T-helper 1 cell treated with Interleukin-12 subunit alpha and Interleukin-12 subunit beta and Interleukin-4 antibody, amounts not matched to agents 30 μg/mL and 1 μg/mL, for 36 hours (primary cell): ENCODE measurements around the gene KRTAP4-3.
"Not testable (repeated sequence)": the region's sequence is repeated elsewhere in the genome, so short reads cannot be mapped to it uniquely, and the experiment has no call there.

Experiments
- H3K27ac Mint-ChIP-seq: one replicate; pipeline ENCODE4 v1.8.0; 2021; ENCODE audit warnings: mild to moderate bottlenecking, mixed read lengths
- H3K27me3 Mint-ChIP-seq: one replicate; pipeline ENCODE4 v1.8.0; 2021; ENCODE audit warnings: low read depth, mixed read lengths
- H3K36me3 Mint-ChIP-seq: one replicate; pipeline ENCODE4 v1.8.0; 2021; ENCODE audit warnings: low read depth, mixed read lengths
- H3K4me1 Mint-ChIP-seq: one replicate; pipeline ENCODE4 v1.8.0; 2021; ENCODE audit warnings: low read depth, mixed read lengths
- H3K4me3 Mint-ChIP-seq: one replicate; pipeline ENCODE4 v1.8.0; 2021; ENCODE audit warnings: mild to moderate bottlenecking, moderate library complexity, mixed read lengths
- H3K9me3 Mint-ChIP-seq: one replicate; pipeline ENCODE4 v1.8.0; 2021; ENCODE audit warnings: mixed read lengths

Gene KRTAP4-3

DNA sequence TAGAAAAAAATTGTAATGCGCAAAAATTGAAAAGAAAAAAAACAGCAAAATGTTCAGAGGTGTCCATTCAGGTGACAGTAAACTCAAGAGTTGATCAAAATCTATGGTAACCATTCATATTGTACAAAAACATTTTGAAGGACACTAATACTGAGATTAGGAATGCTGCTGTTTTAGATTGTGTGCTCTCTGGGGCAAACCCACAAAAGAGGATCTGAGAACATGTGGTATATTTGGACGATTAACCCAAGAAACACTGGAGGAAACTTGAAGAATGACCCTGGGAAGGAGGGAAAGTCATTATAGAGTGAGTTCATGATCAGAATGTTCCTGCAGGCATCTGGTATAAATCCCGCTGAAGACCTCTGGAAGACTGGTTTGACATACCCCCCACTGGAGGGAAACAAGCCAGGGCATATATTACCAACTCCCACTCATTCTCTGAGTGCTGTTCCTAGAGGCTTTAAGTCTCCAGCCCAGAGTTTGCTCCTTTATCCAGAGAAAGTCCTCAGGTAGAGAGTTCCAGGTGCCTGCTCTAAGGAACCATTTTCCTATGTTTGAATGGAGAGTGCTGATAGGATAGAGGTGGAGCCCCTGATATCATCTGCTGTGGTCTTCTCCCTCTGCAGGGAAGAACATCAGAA lies 8.8 kb upstream of the KRTAP4-3 start:
- H3K27ac Mint-ChIP-seq, result no peak overlapping the region
- H3K4me1 Mint-ChIP-seq, result no peaks in the 10 kb centered on the region
- H3K9me3 Mint-ChIP-seq, result no peaks in the 10 kb centered on the region
- H3K27me3 Mint-ChIP-seq, result peaks cover 14% of the 10 kb centered on the region
- no peaks in the 10 kb centered on the region for H3K36me3 Mint-ChIP-seq
- H3K4me3 Mint-ChIP-seq, result no peak overlapping the region

- Mint-ChIP-seq H3K4me3 (no peak overlapping the region), H3K4me1 (no peaks in the 10 kb centered on the region), H3K9me3 (no peaks in the 10 kb centered on the region), H3K27ac (no peak overlapping the region), H3K27me3 (peaks cover 17% of the 10 kb centered on the region), H3K36me3 (no peaks in the 10 kb centered on the region)
Measured at GRCh38 chr17:41171886-41172285, 3.9 kb upstream of the KRTAP4-3 start.

DNA sequence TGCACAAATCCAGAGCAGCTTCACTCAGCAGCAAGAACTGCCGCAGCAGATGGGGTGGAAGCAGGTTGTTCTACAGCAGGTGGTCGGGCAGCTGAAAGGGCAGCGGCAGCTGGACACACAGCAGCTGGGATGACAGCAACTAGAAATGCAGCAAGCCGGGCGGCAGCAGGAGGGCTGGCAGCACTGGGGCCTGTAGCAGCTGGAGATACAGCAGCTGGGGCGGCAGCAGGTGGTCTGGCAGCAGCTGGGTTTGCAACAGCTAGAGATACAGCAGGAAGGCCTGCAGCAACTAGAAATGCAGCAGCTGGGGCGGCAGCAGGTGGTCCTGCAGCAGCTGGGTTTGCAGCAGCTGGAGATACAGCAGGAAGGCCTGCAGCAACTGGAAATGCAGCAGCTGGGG lies 460 bp downstream of the KRTAP4-3 start:
- H3K27ac Mint-ChIP-seq, result no peak overlapping the region
- no peak overlapping the region for H3K4me3 Mint-ChIP-seq
- H3K27me3 Mint-ChIP-seq, result peaks cover 9% of the 10 kb centered on the region
- H3K36me3 Mint-ChIP-seq, result no peaks in the 10 kb centered on the region
- no peaks in the 10 kb centered on the region for H3K4me1 Mint-ChIP-seq
- H3K9me3 Mint-ChIP-seq, result no peaks in the 10 kb centered on the region

- no peaks in the 10 kb centered on the region for H3K36me3 Mint-ChIP-seq
- H3K4me3 Mint-ChIP-seq, result no peak overlapping the region
- H3K4me1 Mint-ChIP-seq, result no peaks in the 10 kb centered on the region
- H3K27me3 Mint-ChIP-seq, result no peaks in the 10 kb centered on the region
- no peak overlapping the region for H3K27ac Mint-ChIP-seq
- H3K9me3 Mint-ChIP-seq, result no peaks in the 10 kb centered on the region
Measured at GRCh38 chr17:41163828-41164227, 4.2 kb downstream of the KRTAP4-3 start.

- H3K4me3 Mint-ChIP-seq, result no peak within 1 kb of the TSS
- H3K9me3 Mint-ChIP-seq, result no peaks in the 10 kb centered on the region
- peaks cover 10% of the 10 kb centered on the region for H3K27me3 Mint-ChIP-seq
- H3K27ac Mint-ChIP-seq, result no peak within 1 kb of the TSS
- H3K36me3 Mint-ChIP-seq, result no peaks in the 10 kb centered on the region
- H3K4me1 Mint-ChIP-seq, result no peaks in the 10 kb centered on the region
Measured at GRCh38 chr17:41160648-41161047, 7.4 kb downstream of the KRTAP4-3 start, which contains the start of gene KRTAP4-4. Gene KRTAP4-4 (minus strand): TSS chr17:41160748. CDS start chr17:41160691, 57 bp downstream.

GRCh38 chr17:41160190-41160589 lies 7.8 kb downstream of the KRTAP4-3 start:
- H3K4me3 Mint-ChIP-seq, H3K36me3 Mint-ChIP-seq, H3K9me3 Mint-ChIP-seq, H3K27ac Mint-ChIP-seq, H3K4me1 Mint-ChIP-seq: not testable (repeated sequence)
- H3K27me3 Mint-ChIP-seq, result peaks cover 12% of the 10 kb centered on the region

DNA sequence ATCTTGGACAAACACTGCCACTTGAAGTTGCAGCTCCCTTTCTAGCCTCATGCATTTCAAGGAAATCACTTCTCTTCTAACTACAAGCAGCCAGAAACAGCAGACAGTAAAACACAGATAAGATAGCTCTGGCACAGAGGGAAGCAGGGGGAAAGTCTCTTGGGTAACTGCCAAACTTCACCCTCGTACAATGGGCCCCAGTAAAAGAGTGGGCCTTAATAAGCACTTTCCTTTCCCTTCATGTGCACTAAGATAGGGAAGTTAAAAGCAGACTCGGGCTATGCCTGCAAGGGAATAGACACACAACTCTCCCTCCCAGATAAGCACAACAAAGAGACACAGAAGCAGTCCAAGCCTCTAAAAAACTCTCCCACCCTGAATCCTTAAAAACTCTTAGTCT lies 14.2 kb downstream of the KRTAP4-3 start:
- H3K27ac Mint-ChIP-seq, result no peak overlapping the region
- no peaks in the 10 kb centered on the region for H3K9me3 Mint-ChIP-seq
- peaks cover 15% of the 10 kb centered on the region for H3K27me3 Mint-ChIP-seq
- H3K4me1 Mint-ChIP-seq, result no peaks in the 10 kb centered on the region
- H3K4me3 Mint-ChIP-seq, result no peak overlapping the region
- H3K36me3 Mint-ChIP-seq, result no peaks in the 10 kb centered on the region

- H3K36me3 Mint-ChIP-seq, result no peaks in the 10 kb centered on the region
- H3K27ac Mint-ChIP-seq, result no peak overlapping the region
- no peaks in the 10 kb centered on the region for H3K9me3 Mint-ChIP-seq
- peaks cover 14% of the 10 kb centered on the region for H3K27me3 Mint-ChIP-seq
- H3K4me3 Mint-ChIP-seq, result no peak overlapping the region
- no peaks in the 10 kb centered on the region for H3K4me1 Mint-ChIP-seq
Measured at GRCh38 chr17:41151525-41151924, 16.5 kb downstream of the KRTAP4-3 start.

DNA sequence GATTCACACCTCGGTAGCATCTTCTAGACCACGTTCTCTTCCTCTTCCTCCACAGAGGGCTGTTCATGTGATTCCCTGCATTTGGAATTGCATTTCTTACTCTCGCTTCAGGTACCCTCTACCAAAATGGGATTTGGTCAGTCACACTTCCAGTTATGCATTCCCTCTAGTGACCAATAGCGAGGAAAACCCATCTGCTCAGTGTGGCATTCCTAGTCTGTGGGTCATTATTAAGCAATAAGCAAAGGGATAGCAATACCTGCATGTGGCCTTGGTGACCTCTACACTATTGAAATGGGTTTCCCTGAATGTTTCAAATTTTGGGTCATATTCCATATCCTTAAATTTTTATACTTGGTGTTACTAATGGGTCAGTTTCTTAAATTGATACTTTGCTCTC lies 18.0 kb downstream of the KRTAP4-3 start:
- Mint-ChIP-seq H3K4me3 (no peak overlapping the region), H3K36me3 (no peaks in the 10 kb centered on the region), H3K9me3 (no peaks in the 10 kb centered on the region), H3K4me1 (no peaks in the 10 kb centered on the region), H3K27me3 (peaks cover 6% of the 10 kb centered on the region), H3K27ac (no peak overlapping the region)

DNA sequence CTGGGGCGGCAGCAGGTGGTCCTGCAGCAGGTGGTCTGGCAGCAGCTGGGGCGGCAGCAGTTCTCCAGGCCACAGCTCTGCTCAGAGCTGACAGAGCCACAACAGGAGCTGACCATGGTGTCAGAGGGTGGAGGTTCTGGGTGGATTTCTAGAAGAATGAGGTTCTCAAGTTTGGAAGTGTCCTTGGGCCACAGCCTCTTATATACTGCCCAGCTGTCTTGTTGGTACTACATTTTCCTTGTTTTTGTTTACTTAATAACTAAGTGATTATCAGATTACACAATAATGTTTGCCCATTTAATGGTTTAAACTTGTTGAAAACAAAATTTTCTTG lies 18.4 kb downstream of the KRTAP4-3 start, which contains the start of gene KRTAP4-5:
Gene KRTAP4-5, minus strand, starts transcription at position 174 of the 334 bp plus-strand sequence. Its CDS starts 58 bp downstream, at position 116.
- Mint-ChIP-seq H3K4me1 (no peaks in the 10 kb centered on the region), H3K9me3 (no peaks in the 10 kb centered on the region), H3K4me3 (no peak within 1 kb of the TSS), H3K27ac (no peak within 1 kb of the TSS), H3K36me3 (no peaks in the 10 kb centered on the region), H3K27me3 (peaks cover 7% of the 10 kb centered on the region)

DNA sequence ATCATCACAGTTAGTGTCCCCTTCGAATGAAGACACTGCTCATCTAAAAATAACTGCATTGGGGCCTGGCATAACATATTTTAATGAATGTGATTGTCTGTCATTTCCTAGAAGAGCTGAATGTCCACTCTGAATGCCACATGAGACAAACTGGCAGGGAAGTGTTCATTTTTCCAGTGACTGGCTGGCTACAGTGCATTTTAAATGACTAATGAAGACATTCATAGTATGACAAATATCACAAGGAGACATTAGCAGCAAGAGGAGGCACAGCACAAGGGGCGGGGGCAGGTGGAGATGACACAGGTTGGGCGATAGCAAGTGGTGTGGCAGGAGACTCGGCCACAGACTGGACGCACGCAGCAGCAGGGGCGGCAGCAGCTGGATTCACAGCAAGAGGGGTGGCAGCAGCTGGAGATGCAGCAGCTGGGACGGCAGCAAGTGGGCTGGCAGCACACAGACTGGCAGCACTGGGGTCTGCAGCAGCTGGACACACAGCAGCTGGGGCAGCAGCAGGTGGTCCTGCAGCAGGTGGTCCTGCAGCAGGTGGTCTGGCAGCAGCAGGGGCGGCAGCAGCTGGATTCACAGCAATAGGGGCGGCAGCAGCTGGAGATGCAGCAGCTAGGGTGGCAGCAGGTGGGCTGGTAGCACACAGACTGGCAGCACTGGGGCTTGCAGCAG lies 18.9 kb downstream of the KRTAP4-3 start:
- H3K4me1 Mint-ChIP-seq, H3K9me3 Mint-ChIP-seq, H3K27me3 Mint-ChIP-seq, H3K4me3 Mint-ChIP-seq, H3K27ac Mint-ChIP-seq, H3K36me3 Mint-ChIP-seq: not testable (repeated sequence)

GRCh38 chr17:41147531-41148204 lies 20.4 kb downstream of the KRTAP4-3 start:
- Mint-ChIP-seq H3K27me3 (peaks cover 4% of the 10 kb centered on the region), H3K9me3 (peaks cover 10% of the 10 kb centered on the region), H3K4me3 (no peak overlapping the region), H3K36me3 (no peaks in the 10 kb centered on the region), H3K4me1 (no peaks in the 10 kb centered on the region), H3K27ac (no peak overlapping the region)

GRCh38 chr17:41145261-41145660 lies 22.8 kb downstream of the KRTAP4-3 start:
- H3K4me1 Mint-ChIP-seq, result no peaks in the 10 kb centered on the region
- peaks cover 23% of the 10 kb centered on the region for H3K9me3 Mint-ChIP-seq
- H3K36me3 Mint-ChIP-seq, result no peaks in the 10 kb centered on the region
- peaks cover 4% of the 10 kb centered on the region for H3K27me3 Mint-ChIP-seq
- H3K27ac Mint-ChIP-seq, result no peak overlapping the region
- no peak overlapping the region for H3K4me3 Mint-ChIP-seq

DNA sequence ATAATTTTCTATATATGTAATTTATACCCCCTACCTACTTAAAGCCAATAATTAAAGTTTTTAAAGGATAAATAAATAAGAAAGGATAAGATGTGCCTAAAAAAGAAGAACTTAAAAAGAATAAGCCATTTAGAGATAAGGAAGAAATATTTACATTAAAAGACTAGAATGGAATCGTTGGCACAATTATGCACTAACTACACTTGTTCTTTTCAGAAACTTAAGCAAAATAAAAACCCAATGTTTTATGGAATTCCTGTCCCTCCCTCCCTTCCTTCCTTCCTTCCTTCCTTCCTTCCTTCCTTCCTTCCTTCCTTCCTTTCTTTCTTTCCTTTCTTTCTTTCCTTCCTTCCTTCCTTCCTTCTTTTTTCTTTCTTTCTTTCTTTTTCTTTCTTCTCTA lies 23.2 kb downstream of the KRTAP4-3 start:
- peaks cover 4% of the 10 kb centered on the region for H3K27me3 Mint-ChIP-seq
- H3K4me3 Mint-ChIP-seq, result no peak overlapping the region
- no peaks in the 10 kb centered on the region for H3K36me3 Mint-ChIP-seq
- no peaks in the 10 kb centered on the region for H3K4me1 Mint-ChIP-seq
- H3K9me3 Mint-ChIP-seq, result peaks cover 23% of the 10 kb centered on the region
- H3K27ac Mint-ChIP-seq, result no peak overlapping the region

GRCh38 chr17:41141361-41141760 lies 26.7 kb downstream of the KRTAP4-3 start:
- Mint-ChIP-seq H3K4me1 (no peaks in the 10 kb centered on the region), H3K4me3 (no peak overlapping the region), H3K36me3 (peaks cover 2% of the 10 kb centered on the region), H3K27me3 (peaks cover 4% of the 10 kb centered on the region), H3K9me3 (peaks cover 31% of the 10 kb centered on the region), H3K27ac (no peak overlapping the region)
